GM23248 (cell line): ENCODE data around the gene GOLIM4.

Experiments used
- EZH2 ChIP-seq: fragments of 200-600 bp; sonication (generic); IDR thresholded peaks from 2 replicates; pipeline ENCODE4 v1.6.1; 2018; ENCODE audit warnings: antibody characterized with exemption, mild to moderate bottlenecking; ENCODE audit not compliant: insufficient read depth, poor library complexity, severe bottlenecking
- EZH2phosphoT487 ChIP-seq: fragments of 200-600 bp; sonication (generic); IDR thresholded peaks from 2 replicates; pipeline ENCODE4 v1.6.1; 2018; ENCODE audit warnings: antibody characterized with exemption, moderate library complexity, mild to moderate bottlenecking, low read depth; ENCODE audit not compliant: insufficient read depth

DNA sequence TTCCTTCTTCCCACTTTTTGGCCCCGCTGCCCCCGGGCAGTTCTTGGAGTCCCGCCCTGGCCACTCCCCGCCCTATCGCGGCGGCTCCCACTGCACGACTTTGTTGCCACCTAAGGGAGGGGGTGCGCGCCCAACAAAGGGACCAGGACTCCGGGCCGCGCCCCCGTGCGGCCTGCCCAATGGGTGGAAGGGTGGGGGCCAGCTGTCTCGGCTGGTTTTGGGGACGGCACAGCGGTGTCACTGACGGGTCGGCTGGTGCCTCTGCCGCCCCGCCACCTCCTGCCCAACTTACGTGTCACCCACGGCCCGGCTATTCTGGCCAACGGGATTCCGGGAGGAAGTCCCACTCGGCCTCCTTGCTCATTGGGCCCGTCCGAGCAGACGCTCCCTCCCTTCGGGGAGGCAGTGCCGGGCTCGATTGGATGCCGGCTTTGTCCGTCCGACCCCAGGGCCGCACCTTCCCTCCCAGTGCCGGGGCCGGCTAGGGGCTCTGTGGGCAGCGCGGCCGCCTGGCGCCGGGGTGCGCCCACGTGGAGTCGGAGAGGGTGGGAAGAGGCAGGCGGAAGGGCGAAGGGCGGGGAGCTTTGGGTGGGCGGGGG lies at the start of gene GOLIM4:
- TF ChIP-seq EZH2phosphoT487: no peak
- TF ChIP-seq EZH2: no peak
